ENCODE results near the gene FGF22.
"Not testable (repeated sequence)": the region's sequence is repeated elsewhere in the genome, so short reads cannot be mapped to it uniquely, and the experiment has no call there.

The FGF22 gene

DNA sequence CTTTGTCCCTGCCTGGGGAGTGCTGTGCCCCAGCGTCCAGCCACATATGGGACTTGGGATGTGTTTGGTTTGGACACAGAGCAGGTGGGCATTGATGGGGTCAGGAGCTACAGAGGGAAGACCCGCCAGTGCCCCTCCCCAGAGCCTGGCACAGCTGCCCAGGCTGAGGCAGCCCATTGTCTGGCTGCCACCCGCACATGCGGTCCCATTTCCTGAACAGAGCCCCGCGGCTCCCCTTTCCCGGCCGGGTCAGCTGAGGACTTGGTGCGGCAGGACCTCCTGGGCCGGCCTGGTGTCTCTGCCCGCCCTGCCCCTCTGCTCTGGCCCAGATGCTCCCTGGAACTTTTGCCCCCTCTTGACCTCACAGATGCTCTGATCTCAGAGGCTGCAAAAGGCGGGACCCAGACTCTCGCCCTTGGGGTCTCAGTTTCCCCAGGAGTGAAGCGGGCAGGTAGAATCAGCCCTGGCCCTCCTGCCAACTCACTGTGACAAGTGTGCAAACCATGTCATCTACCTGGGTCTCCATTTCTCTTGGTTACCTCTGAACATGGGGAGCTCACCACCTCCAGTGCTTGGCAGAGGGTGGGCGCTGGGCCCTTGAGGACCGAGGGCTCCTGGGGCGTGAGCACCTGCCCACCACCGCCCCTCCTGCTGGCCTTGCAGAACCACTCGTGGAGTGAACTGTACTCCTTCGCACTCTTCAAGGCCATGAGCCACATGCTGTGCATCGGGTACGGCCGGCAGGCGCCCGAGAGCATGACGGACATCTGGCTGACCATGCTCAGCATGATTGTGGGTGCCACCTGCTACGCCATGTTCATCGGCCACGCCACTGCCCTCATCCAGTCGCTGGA, 32.2 kb upstream of the FGF22 start:
- no peak overlapping the region for H3K4me3 ChIP-seq (ENCODE audit: low read depth, low read length)

DNA sequence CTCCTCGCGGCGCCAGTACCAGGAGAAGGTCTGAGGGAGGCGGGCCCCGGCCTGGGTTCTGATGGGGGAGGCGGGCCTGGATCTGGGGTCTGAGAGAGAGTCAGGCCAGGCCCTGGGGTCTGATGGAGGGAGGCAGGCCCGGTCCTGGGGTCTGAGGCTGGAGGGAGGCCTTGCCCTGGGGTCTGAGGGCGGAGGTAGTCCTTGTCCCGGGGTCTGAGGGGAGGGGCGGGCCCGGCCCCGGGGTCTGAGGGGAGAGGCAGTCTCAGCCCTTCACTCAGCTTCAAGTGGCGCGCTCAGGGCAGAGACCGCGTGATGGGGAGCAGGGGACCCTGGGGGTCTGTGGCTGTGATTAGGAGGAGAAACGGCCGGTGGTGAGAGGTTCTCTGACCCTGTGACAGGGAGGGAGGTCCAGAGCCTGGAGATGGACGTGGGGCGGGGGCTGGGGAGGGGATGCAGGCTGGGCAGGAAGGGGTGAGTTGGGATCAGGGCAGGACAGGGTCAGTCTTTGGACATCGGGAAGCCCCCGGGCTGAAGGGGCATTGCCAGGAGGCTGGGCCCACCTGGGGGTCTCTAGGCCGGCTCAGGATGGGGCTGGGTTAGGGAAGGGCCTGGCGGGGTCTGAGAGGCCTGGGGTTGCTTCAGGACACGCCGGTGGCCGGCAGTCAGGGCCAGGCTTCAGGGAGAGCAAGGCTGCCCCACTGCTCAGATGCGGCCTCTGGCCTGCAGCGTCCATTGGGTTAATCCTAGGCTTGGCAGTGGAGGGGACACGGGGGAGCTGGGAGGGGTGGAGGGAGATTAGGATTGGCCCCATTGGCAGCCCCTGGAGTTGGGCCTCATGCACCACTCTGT, 31.3 kb upstream of the FGF22 start:
- H3K4me3 ChIP-seq (ENCODE audit: low read depth, low read length), result no peak overlapping the region

GRCh38 chr19:609004-609346, 30.7 kb upstream of the FGF22 start:
- H3K4me3 ChIP-seq (ENCODE audit: low read depth, low read length), result no peak overlapping the region

DNA sequence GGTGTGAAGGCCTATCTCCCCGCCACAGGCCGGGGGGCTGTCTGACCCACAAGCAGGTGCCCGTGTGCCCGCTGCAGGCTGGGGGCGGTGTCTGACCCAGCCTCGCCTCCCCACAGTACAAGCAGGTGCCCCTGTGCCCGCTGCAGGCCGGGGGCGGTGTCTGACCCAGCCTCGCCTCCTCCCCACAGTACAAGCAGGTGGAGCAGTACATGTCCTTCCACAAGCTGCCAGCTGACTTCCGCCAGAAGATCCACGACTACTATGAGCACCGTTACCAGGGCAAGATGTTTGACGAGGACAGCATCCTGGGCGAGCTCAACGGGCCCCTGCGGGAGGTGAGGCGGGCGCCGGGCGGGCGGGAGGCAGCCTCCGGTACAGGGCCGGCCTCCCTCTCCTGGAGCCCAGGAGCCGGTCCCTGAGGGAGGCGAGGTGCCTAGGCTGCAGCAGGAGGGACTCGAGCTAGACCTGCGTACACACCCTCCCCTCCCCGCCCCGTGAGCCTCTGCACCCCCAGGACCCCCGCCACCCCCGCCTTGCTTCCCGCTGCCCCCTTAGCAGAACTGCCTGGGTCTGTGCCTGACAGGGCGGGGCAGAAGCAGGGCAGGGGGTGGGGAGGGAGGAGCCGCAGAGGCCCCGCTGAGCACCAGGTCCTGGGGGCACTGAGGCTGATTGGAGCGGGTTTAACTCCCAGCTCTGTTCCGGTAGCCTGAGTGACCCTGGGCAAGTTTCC, 29.4 kb upstream of the FGF22 start:
- H3K4me3 ChIP-seq (ENCODE audit: low read depth, low read length), result no peak overlapping the region

DNA sequence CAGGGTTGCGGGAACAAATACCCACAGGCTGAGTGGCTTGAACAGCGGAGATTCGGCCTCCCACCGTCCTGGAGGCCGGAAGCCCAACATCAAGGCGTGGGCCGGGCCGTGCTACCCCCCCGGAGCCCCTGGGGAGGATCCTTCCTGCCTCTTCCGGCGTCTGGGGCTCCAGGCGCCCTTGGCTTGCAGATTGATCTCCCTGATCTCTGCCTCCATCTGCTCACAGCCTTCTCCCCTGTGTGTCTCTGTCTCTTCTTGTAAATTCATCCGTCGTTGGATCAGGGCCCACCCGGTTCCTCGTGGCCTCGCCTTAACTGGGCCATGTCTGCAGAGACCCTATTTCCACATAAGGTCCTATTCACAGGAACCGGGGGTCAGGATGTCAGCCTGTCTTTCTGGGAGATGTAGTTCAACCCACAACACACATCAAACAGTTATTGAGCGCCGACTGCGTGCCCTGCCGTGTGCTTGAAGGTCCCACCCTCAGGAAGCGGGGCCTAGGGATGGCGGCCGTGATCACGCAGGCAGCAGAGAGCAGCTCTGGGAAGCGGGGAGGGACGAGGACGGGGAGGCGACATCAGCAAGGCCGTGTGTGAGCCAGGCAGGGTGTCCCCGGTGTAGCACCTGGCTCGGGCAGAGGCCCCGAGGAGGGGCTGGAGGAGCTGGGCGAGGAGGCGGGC, 28.7 kb upstream of the FGF22 start:
- no peak overlapping the region for H3K4me3 ChIP-seq (ENCODE audit: low read depth, low read length)

DNA sequence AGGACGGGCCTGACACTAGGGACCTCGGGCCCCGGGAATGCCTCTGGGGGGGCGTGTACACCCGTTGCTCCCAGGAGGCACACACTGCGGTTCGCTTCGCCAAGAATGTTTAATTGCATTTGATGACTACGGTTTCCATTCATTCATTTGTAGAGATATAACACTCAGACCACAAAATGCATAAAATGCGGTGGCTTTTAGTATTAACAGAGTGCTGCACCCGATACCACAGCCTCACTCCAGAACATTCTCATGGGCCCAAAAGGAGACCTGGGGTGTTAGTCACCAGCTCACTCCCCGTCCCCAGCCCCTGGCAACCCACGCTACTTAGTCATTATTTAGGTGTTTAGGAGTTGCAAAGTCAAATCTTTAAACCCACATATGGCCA, 28.2 kb upstream of the FGF22 start:
- no peak overlapping the region for H3K4me3 ChIP-seq (ENCODE audit: low read depth, low read length)

GRCh38 chr19:612941-613340, 26.7 kb upstream of the FGF22 start:
- no peak overlapping the region for H3K4me3 ChIP-seq (ENCODE audit: low read depth, low read length)

- no peak overlapping the region for H3K4me3 ChIP-seq (ENCODE audit: low read depth, low read length)
Measured at GRCh38 chr19:613732-614567, 25.7 kb upstream of the FGF22 start.

- H3K4me3 ChIP-seq (ENCODE audit: low read depth, low read length), result no peak overlapping the region
Measured at GRCh38 chr19:615619-616018, 24.1 kb upstream of the FGF22 start.

DNA sequence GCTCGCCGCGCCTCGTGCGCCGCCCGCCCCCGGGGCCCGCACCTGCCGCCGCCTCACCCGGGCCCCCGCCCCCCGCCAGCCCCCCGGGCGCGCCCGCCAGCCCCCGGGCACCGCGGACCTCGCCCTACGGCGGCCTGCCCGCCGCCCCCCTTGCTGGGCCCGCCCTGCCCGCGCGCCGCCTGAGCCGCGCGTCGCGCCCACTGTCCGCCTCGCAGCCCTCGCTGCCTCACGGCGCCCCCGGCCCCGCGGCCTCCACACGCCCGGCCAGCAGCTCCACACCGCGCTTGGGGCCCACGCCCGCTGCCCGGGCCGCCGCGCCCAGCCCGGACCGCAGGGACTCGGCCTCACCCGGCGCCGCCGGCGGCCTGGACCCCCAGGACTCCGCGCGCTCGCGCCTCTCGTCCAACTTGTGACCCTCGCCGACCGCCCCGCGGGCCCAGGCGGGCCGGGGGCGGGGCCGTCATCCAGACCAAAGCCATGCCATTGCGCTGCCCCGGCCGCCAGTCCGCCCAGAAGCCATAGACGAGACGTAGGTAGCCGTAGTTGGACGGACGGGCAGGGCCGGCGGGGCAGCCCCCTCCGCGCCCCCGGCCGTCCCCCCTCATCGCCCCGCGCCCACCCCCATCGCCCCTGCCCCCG, 23.5 kb upstream of the FGF22 start:
- H3K4me3 ChIP-seq (ENCODE audit: low read depth, low read length), result no peak overlapping the region

DNA sequence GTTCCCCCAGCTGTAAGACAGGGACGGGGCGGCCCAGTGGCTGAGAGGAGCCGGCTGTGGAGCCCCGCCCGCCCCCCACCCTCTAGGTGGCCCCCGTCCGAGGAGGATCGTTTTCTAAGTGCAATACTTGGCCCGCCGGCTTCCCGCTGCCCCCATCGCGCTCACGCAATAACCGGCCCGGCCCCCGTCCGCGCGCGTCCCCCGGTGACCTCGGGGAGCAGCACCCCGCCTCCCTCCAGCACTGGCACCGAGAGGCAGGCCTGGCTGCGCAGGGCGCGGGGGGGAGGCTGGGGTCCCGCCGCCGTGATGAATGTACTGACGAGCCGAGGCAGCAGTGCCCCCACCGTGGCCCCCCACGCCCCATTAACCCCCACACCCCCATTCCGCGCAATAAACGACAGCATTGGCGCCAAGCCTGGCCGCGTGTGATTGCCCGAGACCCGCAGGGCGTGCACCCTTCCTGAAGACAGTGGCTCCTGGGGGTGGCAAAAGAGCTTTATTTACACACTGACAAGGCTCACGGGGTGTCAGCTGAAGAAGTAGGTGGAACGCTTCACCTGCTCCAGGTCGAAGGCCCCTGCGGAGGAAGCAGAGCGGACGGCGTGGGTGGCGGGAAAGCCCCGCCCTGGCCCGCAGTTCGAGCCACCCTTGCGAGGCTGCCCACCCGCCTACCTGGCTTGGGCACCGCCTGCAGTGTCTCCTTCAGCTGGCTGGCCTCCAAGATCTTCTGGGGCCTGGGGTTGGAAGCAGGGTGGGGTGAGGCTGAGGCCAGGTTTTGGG, 22.7 kb upstream of the FGF22 start:
- no peak overlapping the region for H3K4me3 ChIP-seq (ENCODE audit: low read depth, low read length)

DNA sequence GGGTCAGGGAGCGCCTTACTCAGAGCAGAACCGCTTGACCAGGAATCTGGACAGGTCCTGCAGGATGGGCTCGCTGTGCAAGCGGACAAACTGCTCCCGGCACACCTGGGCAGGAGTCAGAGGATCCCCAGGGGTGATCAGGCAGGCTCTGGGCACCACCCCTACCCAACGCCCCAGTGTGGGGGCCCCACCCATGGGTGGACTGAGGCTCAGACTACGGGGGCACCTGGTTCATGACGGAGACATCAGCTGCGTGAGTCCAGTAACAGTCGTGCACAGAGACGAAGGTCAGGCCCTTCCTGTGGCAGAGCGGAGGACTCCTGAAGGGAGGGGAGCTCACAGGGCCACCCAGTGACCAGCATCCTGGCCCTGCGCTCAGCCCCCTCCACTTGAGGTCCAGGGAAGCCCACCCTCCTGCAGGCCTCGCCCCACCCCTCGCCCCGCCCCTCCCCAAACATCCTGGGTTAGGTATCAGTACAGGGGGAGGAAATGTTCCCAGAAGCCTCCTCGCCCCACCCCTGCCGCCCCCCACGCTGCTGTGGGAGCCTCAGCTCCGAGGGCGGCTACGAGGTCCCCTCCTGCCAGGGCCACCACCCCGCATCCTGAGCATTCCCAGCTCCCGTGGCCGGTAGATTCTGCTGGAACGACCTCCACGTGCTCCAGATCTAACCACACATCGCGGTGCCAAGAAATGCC, 22.0 kb upstream of the FGF22 start:
- no peak overlapping the region for H3K4me3 ChIP-seq (ENCODE audit: low read depth, low read length)

GRCh38 chr19:618247-618619, 21.4 kb upstream of the FGF22 start:
- no peak overlapping the region for H3K4me3 ChIP-seq (ENCODE audit: low read depth, low read length)

GRCh38 chr19:618674-619285, 20.9 kb upstream of the FGF22 start:
- H3K4me3 ChIP-seq (ENCODE audit: low read depth, low read length), result no peak overlapping the region

GRCh38 chr19:619286-620002, 20.2 kb upstream of the FGF22 start:
- H3K4me3 ChIP-seq (ENCODE audit: low read depth, low read length), result no peak overlapping the region

DNA sequence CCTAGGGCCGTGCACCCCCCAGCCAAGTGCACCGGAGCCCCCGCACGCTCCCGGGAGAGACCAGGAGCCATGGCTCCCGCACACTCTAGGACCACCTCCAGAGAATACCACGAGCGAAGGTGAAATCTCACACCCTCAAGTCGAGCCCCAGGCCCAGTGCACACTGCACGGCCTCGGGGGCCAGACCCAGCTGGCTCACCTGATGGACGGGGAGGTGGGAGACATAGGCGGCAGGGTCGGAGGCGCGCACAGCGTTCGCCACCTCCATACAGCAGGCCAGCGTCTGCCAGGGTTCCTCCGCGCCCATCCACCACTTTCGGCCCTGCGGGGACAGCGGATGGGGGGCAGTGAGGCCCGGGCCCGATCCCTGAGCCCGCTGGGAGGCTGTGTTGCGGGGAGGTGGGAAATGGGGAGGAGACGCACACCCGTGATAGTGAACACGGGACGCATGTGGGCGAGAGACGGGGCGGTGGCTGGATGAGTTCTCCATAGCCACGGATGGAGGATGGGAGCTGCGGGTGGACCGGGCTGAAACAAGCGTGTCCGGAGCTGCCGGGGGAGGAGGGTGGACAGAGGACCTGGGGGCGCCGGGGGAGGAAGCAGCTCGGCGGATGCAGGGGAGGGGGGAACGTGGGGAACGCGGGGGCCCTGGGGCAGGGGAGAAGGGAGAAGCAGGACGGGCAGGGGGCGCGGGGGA, 19.4 kb upstream of the FGF22 start:
- no peak overlapping the region for H3K4me3 ChIP-seq (ENCODE audit: low read depth, low read length)

DNA sequence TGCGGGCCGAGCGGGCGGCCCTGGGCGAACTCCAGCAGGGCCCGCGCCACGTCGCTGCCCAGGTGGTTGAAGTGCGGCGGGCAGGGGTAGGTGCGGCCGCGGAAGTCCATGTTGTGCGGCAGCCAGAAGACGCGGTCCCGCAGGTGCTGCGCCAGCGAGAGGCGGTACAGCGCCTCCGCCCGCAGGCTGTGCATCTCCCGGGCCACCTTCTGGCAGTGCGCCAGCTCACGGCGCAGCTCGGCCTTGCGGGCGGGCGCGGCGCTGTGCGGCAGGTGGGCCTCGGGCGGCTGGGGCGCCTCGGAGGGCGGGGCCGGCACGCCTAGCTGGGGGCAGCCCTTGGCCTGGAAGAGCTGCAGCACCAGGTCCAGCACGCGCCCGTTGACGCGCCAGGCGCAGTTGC, 18.5 kb upstream of the FGF22 start:
- not testable (repeated sequence) for H3K4me3 ChIP-seq (ENCODE audit: low read depth, low read length)

All from iPS-11a (cell line).